OCI-LY7 (cell line): ENCODE results near the gene ZNF552. TPM values are rescaled to one million over a fixed set of nuclear protein-coding genes. Genes with fewer than 3 reads are reported as not detected.
A peak's percentile ranks its signal among the peaks of the same experiment; 100 is the strongest.

Experiments used
- BruUV-seq: library from RNA; stranded (reverse); fragments of 400-500 nt; replicated peaks from 2 replicates; lab custom pipeline; 2021; lab: Mats Ljungman, UMichigan
- CTCF ChIA-PET: fragments of 300-600 bp; sonication (Branson Sonifier 250); formaldehyde crosslinking; loops from one replicate; lab custom pipeline; 2022; ENCODE audit warnings: antibody characterized with exemption; ENCODE audit not compliant: unreplicated experiment; lab: Charles Lee
- POLR2A ChIA-PET: fragments of 300-600 bp; sonication (Branson Sonifier 250); formaldehyde crosslinking; loops from one replicate; lab custom pipeline; 2022; ENCODE audit warnings: antibody characterized with exemption; lab: Charles Lee
- DNase-seq: peaks from one replicate; pipeline ENCODE4 v3.0.0-alpha.2; 2015; ENCODE audit warnings: low spot score
- H2AFZ ChIP-seq: fragments of 200-600 bp; sonication (generic), shearing (Covaris generic); 2 replicates; pipeline ENCODE4 v1.6.1; 2014; ENCODE audit warnings: mild to moderate bottlenecking, antibody characterized with exemption, low read length, moderate library complexity
- H3K27ac ChIP-seq: fragments of 200-600 bp; sonication (generic); 2 replicates; pipeline ENCODE4 v1.5.1; 2014; ENCODE audit warnings: mixed run types, low read depth, mild to moderate bottlenecking, moderate library complexity, low read length, inconsistent platforms; ENCODE audit not compliant: poor library complexity, severe bottlenecking
- H3K36me3 ChIP-seq: fragments of 200-600 bp; sonication (generic); 2 replicates; pipeline ENCODE4 v1.6.1; 2014; ENCODE audit warnings: mild to moderate bottlenecking, antibody characterized with exemption, low read length, moderate library complexity, mixed read lengths; ENCODE audit not compliant: insufficient read depth
- H3K4me1 ChIP-seq: fragments of 200-600 bp; sonication (generic); 2 replicates; pipeline ENCODE4 v1.5.1; 2014; ENCODE audit warnings: mild to moderate bottlenecking, low read length; ENCODE audit not compliant: insufficient read depth, poor library complexity, severe bottlenecking
- H3K4me2 ChIP-seq: fragments of 200-600 bp; sonication (generic); 2 replicates; pipeline ENCODE4 v1.6.1; 2014; ENCODE audit warnings: mild to moderate bottlenecking, low read length
- H3K4me3 ChIP-seq: fragments of 200-600 bp; sonication (generic); 2 replicates; pipeline ENCODE4 v1.5.1; 2014; ENCODE audit warnings: mild to moderate bottlenecking, low read depth, low read length; ENCODE audit not compliant: poor library complexity, severe bottlenecking
- H3K79me2 ChIP-seq: fragments of 200-600 bp; sonication (generic); 2 replicates; pipeline ENCODE4 v1.6.1; 2016; ENCODE audit warnings: low read depth, mild to moderate bottlenecking, low read length, moderate library complexity, mixed read lengths; ENCODE audit not compliant: insufficient read depth
- H3K9me2 ChIP-seq: fragments of 200-600 bp; sonication (generic); 2 replicates; pipeline ENCODE4 v1.6.1; 2016; ENCODE audit warnings: mild to moderate bottlenecking, low read length, mixed read lengths; ENCODE audit not compliant: insufficient read depth
- H3K9me3 ChIP-seq: fragments of 200-600 bp; sonication (generic); 2 replicates; pipeline ENCODE4 v1.6.1; 2014; ENCODE audit warnings: mild to moderate bottlenecking, mixed run types, low read length, mixed read lengths
- H4K20me1 ChIP-seq: fragments of 200-600 bp; sonication (generic); 2 replicates; pipeline ENCODE4 v1.6.1; 2014; ENCODE audit warnings: mild to moderate bottlenecking, antibody characterized with exemption, low read length, moderate library complexity, mixed read lengths; ENCODE audit not compliant: insufficient read depth
- EZH2phosphoT487 ChIP-seq: fragments of 200-600 bp; sonication (generic); IDR thresholded peaks from 2 replicates; pipeline ENCODE4 v1.6.1; 2018; ENCODE audit warnings: low read depth, borderline replicate concordance, mild to moderate bottlenecking, mixed run types, antibody characterized with exemption, low read length, moderate library complexity, mixed read lengths
- intact Hi-C: fragments of 100-400 bp; cut with micrococcal nuclease; formaldehyde crosslinking; loops from one replicate; pipeline ENCODE4 v1.10.0; 2022; ENCODE audit not compliant: unreplicated experiment
- total RNA-seq, 2 experiments: library from RNA; depleted of rRNA in 1 of 2; stranded (reverse); fragments of >200 nt in 1 of 2; shearing (Covaris generic) in 1 of 2; gene quantifications; 2 replicates each; pipeline ENCODE4 v1.2.3, GENCODE V29; 2014 to 2022
- TF ChIP-seq, protein P1 (sequence below): fragments of 200-600 bp; sonication (generic); conservative IDR thresholded peaks from 2 replicates; pipeline ENCODE4 v1.5.1; 2014; ENCODE audit warnings: mild to moderate bottlenecking, antibody characterized with exemption, low read length, moderate library complexity, mixed read lengths

ZNF552 gene
- total RNA-seq, 2 experiments from 2014 or later = 8.6 to 11.4 TPM

GRCh38 chr19:57769345-57770131, 45.2 kb downstream of the ZNF552 start, which contains the start of gene ZNF586:
TSS of gene ZNF586 (plus strand) at chr19:57769676. CDS start at chr19:57769843, 167 bp downstream.
- Histone ChIP-seq H3K9me2 (no peaks in the 10 kb centered on the region), H3K4me1 (peaks cover 26% of the 10 kb centered on the region), H3K79me2 (peaks cover 48% of the 10 kb centered on the region), H4K20me1 (no peaks in the 10 kb centered on the region), H3K36me3 (peaks cover 29% of the 10 kb centered on the region), H3K27ac (no peak within 1 kb of the TSS), H2AFZ (peak within 1 kb of the TSS; percentile 93), H3K9me3 (no peaks in the 10 kb centered on the region), H3K4me3 (peak within 1 kb of the TSS; percentile 69), H3K4me2 (peak within 1 kb of the TSS; percentile 79)
- intact Hi-C loops = no loop called here
- peak; percentile 94 for DNase-seq
- TF ChIP-seq, protein P1, sequence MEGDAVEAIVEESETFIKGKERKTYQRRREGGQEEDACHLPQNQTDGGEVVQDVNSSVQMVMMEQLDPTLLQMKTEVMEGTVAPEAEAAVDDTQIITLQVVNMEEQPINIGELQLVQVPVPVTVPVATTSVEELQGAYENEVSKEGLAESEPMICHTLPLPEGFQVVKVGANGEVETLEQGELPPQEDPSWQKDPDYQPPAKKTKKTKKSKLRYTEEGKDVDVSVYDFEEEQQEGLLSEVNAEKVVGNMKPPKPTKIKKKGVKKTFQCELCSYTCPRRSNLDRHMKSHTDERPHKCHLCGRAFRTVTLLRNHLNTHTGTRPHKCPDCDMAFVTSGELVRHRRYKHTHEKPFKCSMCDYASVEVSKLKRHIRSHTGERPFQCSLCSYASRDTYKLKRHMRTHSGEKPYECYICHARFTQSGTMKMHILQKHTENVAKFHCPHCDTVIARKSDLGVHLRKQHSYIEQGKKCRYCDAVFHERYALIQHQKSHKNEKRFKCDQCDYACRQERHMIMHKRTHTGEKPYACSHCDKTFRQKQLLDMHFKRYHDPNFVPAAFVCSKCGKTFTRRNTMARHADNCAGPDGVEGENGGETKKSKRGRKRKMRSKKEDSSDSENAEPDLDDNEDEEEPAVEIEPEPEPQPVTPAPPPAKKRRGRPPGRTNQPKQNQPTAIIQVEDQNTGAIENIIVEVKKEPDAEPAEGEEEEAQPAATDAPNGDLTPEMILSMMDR = no peak
- TF ChIP-seq EZH2phosphoT487 = no peak
- ChIA-PET POLR2A (interaction anchor here (1.3 kb wide), 1 partner anchor 50 kb away, joined by 5 read pairs; no protein-coding TSS in a partner anchor), CTCF (no interaction called here)
- no TSS peak for BruUV-seq

DNA sequence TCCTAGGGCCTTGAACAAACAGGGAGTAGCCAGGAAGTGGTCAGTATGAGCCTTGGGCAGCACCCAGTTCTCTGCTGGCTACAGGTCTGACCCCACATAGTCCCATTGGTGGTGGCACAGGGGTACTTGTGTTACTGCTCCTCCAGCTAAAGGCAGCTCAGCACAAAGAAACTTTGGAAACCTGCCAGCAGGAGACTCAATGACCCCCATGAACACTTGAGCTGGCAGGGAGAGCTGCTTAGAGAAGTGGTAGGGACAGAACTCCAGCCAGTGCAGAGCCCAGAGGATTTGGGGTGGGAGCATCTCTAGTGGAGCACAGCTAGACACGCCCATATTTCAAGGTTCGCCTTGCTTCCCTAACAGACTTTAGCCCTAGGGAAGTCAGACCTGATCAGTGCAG, 55.6 kb downstream of the ZNF552 start:
- DNase-seq = no peak
- Histone ChIP-seq H3K4me3 (no peak overlapping the region), H2AFZ (no peak overlapping the region), H4K20me1 (no peaks in the 10 kb centered on the region), H3K27ac (no peak overlapping the region), H3K9me3 (no peaks in the 10 kb centered on the region), H3K9me2 (no peaks in the 10 kb centered on the region), H3K4me1 (no peaks in the 10 kb centered on the region), H3K36me3 (peaks cover 73% of the 10 kb centered on the region), H3K79me2 (no peaks in the 10 kb centered on the region), H3K4me2 (no peak overlapping the region)
- ChIA-PET POLR2A (no interaction called here), CTCF (no interaction called here)
- intact Hi-C loops = no loop called here
- TF ChIP-seq EZH2phosphoT487 = no peak
- TF ChIP-seq, protein P1 = no peak
- BruUV-seq = no TSS peak

DNA sequence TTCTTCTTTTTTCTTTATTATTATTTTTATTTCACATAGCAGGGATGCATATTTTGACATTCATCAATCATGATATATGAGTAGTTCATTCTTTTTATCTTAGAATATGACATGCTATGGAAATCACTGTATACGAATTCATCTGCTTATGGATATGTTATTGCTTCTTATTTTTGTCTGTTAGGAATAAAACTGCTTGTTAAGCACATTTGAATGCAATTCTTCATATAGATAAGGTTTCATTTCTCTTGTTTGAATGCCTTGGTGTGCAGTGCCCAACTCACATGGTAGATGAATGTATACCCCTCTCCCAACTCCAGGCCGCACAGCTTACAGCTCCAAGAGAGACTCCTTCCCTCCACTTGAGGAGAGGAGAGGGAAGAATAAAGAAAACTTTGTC, 56.8 kb downstream of the ZNF552 start:
- Histone ChIP-seq H3K9me2 (no peaks in the 10 kb centered on the region), H3K9me3 (no peaks in the 10 kb centered on the region), H3K79me2 (no peaks in the 10 kb centered on the region), H4K20me1 (no peaks in the 10 kb centered on the region), H3K4me3 (no peak overlapping the region), H2AFZ (no peak overlapping the region), H3K36me3 (peaks cover 76% of the 10 kb centered on the region), H3K4me2 (no peak overlapping the region), H3K27ac (no peak overlapping the region), H3K4me1 (no peaks in the 10 kb centered on the region)
- no peak for DNase-seq
- no TSS peak for BruUV-seq
- TF ChIP-seq, protein P1 = no peak
- TF ChIP-seq EZH2phosphoT487 = no peak
- POLR2A ChIA-PET = interaction anchor here (0.5 kb wide), 1 partner anchor 1542 kb away, joined by 3 read pairs; no protein-coding TSS in a partner anchor
- CTCF ChIA-PET = no interaction called here
- intact Hi-C loops = no loop called here
